HEK293 (cell line): Measurements from ENCODE around the gene CDK5.

Source experiments
- CTCF ChIA-PET: fragments of 350-600 bp; formaldehyde crosslinking; extraction: SDS; loops from one replicate; lab custom pipeline; 2021; ENCODE audit warnings: antibody characterized with exemption; lab: Yijun Ruan, JAX
- POLR2A ChIA-PET: fragments of 300-600 bp; formaldehyde crosslinking; extraction: SDS; loops from one replicate; lab custom pipeline; 2020; ENCODE audit warnings: antibody characterized with exemption, inconsistent platforms; lab: Yijun Ruan, JAX
- H3K27ac ChIP-seq: fragments of 200-500 bp; sonication (Bioruptor generic); 2 replicates; pipeline ENCODE4 v1.5.1; 2014; ENCODE audit warnings: low read depth, low read length, control low read depth, inconsistent platforms; ENCODE audit errors: extremely low read depth
- H3K36me3 ChIP-seq, 2 experiments: fragments of 200-500 bp in 1 of 2; sonication (Bioruptor generic) in 1 of 2; 1 replicate in 1 of 2; 2 replicates in 1 of 2; pipeline ENCODE4 v1.5.1; 2014 to 2017; ENCODE audit warnings: inconsistent platforms in 2 of 2, low read length in 2 of 2; ENCODE audit not compliant: control insufficient read depth in 2 of 2, insufficient read depth in 1 of 2
- H3K4me1 ChIP-seq: fragments of 200-500 bp; sonication (Bioruptor generic); 2 replicates; pipeline ENCODE4 v1.5.1; 2014; ENCODE audit warnings: mild to moderate bottlenecking, low read length, inconsistent platforms; ENCODE audit not compliant: control insufficient read depth, insufficient read depth
- H3K4me3 ChIP-seq: 2 replicates; pipeline ENCODE4 v1.5.1; 2011; ENCODE audit warnings: low read depth, mild to moderate bottlenecking, control low read depth, low read length, moderate library complexity
- H3K9me3 ChIP-seq: fragments of 200-500 bp; sonication (Bioruptor generic); 2 replicates; pipeline ENCODE4 v1.5.1; 2014; ENCODE audit warnings: low read depth, low read length, inconsistent platforms; ENCODE audit not compliant: control insufficient read depth, insufficient read depth
- AEBP2 ChIP-seq: fragments of 450-650 bp; formaldehyde crosslinking; IDR thresholded peaks from 2 replicates; pipeline ENCODE4 v1.5.1; 2016; ENCODE audit warnings: missing biosample characterization, missing genetic modification characterization, borderline replicate concordance
- EGR2 ChIP-seq: fragments of 450-650 bp; formaldehyde crosslinking; IDR thresholded peaks from 2 replicates; pipeline ENCODE4 v1.5.1; 2016; ENCODE audit warnings: low read depth, missing biosample characterization, missing genetic modification characterization
- GLIS1 ChIP-seq: fragments of 450-650 bp; formaldehyde crosslinking; IDR thresholded peaks from 2 replicates; pipeline ENCODE4 v1.5.1; 2016; ENCODE audit warnings: missing biosample characterization, missing genetic modification characterization
- HIC1 ChIP-seq: fragments of 450-650 bp; formaldehyde crosslinking; IDR thresholded peaks from 2 replicates; pipeline ENCODE4 v1.5.1; 2016; ENCODE audit warnings: missing biosample characterization, missing genetic modification characterization
- HOXA7 ChIP-seq: sonication (generic); formaldehyde crosslinking; IDR thresholded peaks from 2 replicates; pipeline ENCODE4 v1.8.1; 2022; ENCODE audit warnings: missing genetic modification reagents, borderline replicate concordance
- IKZF3 ChIP-seq: fragments of 450-650 bp; IDR thresholded peaks from 2 replicates; pipeline ENCODE4 v1.5.0; 2018; ENCODE audit warnings: missing biosample characterization, mild to moderate bottlenecking, missing genetic modification characterization, moderate library complexity
- PATZ1 ChIP-seq: fragments of 450-650 bp; formaldehyde crosslinking; IDR thresholded peaks from 2 replicates; pipeline ENCODE4 v1.5.1; 2016; ENCODE audit warnings: missing biosample characterization, missing genetic modification characterization
- PBX3 ChIP-seq: sonication (generic); formaldehyde crosslinking; IDR thresholded peaks from 2 replicates; pipeline ENCODE4 v1.8.1; 2022; ENCODE audit warnings: mild to moderate bottlenecking, moderate library complexity, missing genetic modification reagents
- SP2 ChIP-seq: fragments of 450-650 bp; formaldehyde crosslinking; IDR thresholded peaks from 2 replicates; pipeline ENCODE4 v1.5.1; 2016; ENCODE audit warnings: missing biosample characterization, missing genetic modification characterization
- ZFP69B ChIP-seq: fragments of 450-650 bp; formaldehyde crosslinking; IDR thresholded peaks from 2 replicates; pipeline ENCODE4 v1.5.1; 2016; ENCODE audit warnings: missing biosample characterization, missing genetic modification characterization
- ZNF132 ChIP-seq: fragments of 450-650 bp; formaldehyde crosslinking; IDR thresholded peaks from 2 replicates; pipeline ENCODE4 v1.5.1; 2017; ENCODE audit warnings: missing biosample characterization, missing genetic modification characterization, borderline replicate concordance
- ZNF184 ChIP-seq: fragments of 450-650 bp; IDR thresholded peaks from 2 replicates; pipeline ENCODE4 v1.5.1; 2018; ENCODE audit warnings: missing biosample characterization, mild to moderate bottlenecking, missing genetic modification characterization
- ZNF19 ChIP-seq: fragments of 450-650 bp; formaldehyde crosslinking; IDR thresholded peaks from 2 replicates; pipeline ENCODE4; 2016; ENCODE audit warnings: missing biosample characterization, missing genetic modification characterization, low read depth
- ZNF23 ChIP-seq: fragments of 450-650 bp; formaldehyde crosslinking; IDR thresholded peaks from 2 replicates; pipeline ENCODE4 v1.5.1; 2016; ENCODE audit warnings: missing biosample characterization, missing genetic modification characterization, borderline replicate concordance
- ZNF24 ChIP-seq: fragments of 450-650 bp; formaldehyde crosslinking; IDR thresholded peaks from 2 replicates; pipeline ENCODE4 v1.5.1; 2016; ENCODE audit warnings: missing biosample characterization, missing genetic modification characterization
- ZNF302 ChIP-seq: fragments of 450-650 bp; formaldehyde crosslinking; IDR thresholded peaks from 2 replicates; pipeline ENCODE4 v1.5.1; 2016; ENCODE audit warnings: missing biosample characterization, missing genetic modification characterization, low read depth
- ZNF324 ChIP-seq: fragments of 450-650 bp; formaldehyde crosslinking; IDR thresholded peaks from 2 replicates; pipeline ENCODE4 v1.5.1; 2016; ENCODE audit warnings: missing biosample characterization, missing genetic modification characterization
- ZNF341 ChIP-seq: fragments of 450-650 bp; formaldehyde crosslinking; IDR thresholded peaks from 2 replicates; pipeline ENCODE4; 2016; ENCODE audit warnings: low read depth, missing biosample characterization, missing genetic modification characterization
- ZNF558 ChIP-seq: fragments of 450-650 bp; formaldehyde crosslinking; IDR thresholded peaks from 2 replicates; pipeline ENCODE4 v1.5.1; 2016; ENCODE audit warnings: missing biosample characterization, missing genetic modification characterization
- ZNF560 ChIP-seq: fragments of 450-650 bp; formaldehyde crosslinking; IDR thresholded peaks from 2 replicates; pipeline ENCODE4 v1.5.1; 2017; ENCODE audit warnings: missing biosample characterization, missing genetic modification characterization, borderline replicate concordance
- ZNF629 ChIP-seq: fragments of 450-650 bp; formaldehyde crosslinking; IDR thresholded peaks from 2 replicates; pipeline ENCODE4 v1.5.1; 2017; ENCODE audit warnings: missing biosample characterization, missing genetic modification characterization
- ZNF677 ChIP-seq: fragments of 450-650 bp; IDR thresholded peaks from 2 replicates; pipeline ENCODE4 v1.5.0; 2018; ENCODE audit warnings: missing biosample characterization, mild to moderate bottlenecking, missing genetic modification characterization, moderate library complexity
- ZNF76 ChIP-seq: fragments of 450-650 bp; formaldehyde crosslinking; IDR thresholded peaks from 2 replicates; pipeline ENCODE4; 2016; ENCODE audit warnings: low read depth, missing biosample characterization, missing genetic modification characterization, borderline replicate concordance
- ZNF830 ChIP-seq: fragments of 450-650 bp; IDR thresholded peaks from 2 replicates; pipeline ENCODE4 v1.5.0; 2018; ENCODE audit warnings: missing biosample characterization, missing genetic modification characterization, low read depth, mild to moderate bottlenecking, moderate library complexity

CDK5 gene

GRCh38 chr7:151038951-151039849, 18.5 kb downstream of the CDK5 start (continued):
- TF ChIP-seq ZNF558 (tag by site-specific recombination) (peak; percentile 73; the same call in 1 of the 2 replicates), ZNF629 (peak; percentile 34), SP2 (tag by site-specific recombination) (peak; percentile 33; the same call in 1 of the 2 replicates), ZNF24 (tag by site-specific recombination) (peak; percentile 73; the same call in 1 of the 2 replicates), ZNF324 (tag by site-specific recombination) (0 out of 2 replicates have a peak, but pooled peaks have one; percentile 41), ZNF19 (tag by site-specific recombination) (no peak), EGR2 (tag by site-specific recombination) (peak; percentile 66), ZNF76 (tag by site-specific recombination) (no peak), ZNF184 (tag by site-specific recombination) (peak; percentile 65; the same call in 1 of the 2 replicates), ZFP69B (peak; percentile 48; the same call in 1 of the 2 replicates), IKZF3 (tag by site-specific recombination) (0 out of 2 replicates have a peak, but pooled peaks have one; percentile 20), ZNF132 (tag by site-specific recombination) (no peak)

GRCh38 chr7:151035902-151036301, 21.8 kb downstream of the CDK5 start:
- no peak for TF ChIP-seq HIC1 (tag by site-specific recombination)
- no peak for TF ChIP-seq ZNF560 (tag by site-specific recombination)
- TF ChIP-seq ZNF341: peak; percentile 29; the same call in 1 of the 2 replicates
- no peak for TF ChIP-seq ZNF302 (tag by site-specific recombination)
- TF ChIP-seq ZNF677 (tag by site-specific recombination): no peak
- TF ChIP-seq GLIS1: no peak
- TF ChIP-seq HOXA7: no peak
- TF ChIP-seq, all 188 proteins: peak for 1
- peaks cover 0 to 59% of the 10 kb centered on the region in 2 experiments; a peak in 1 of 3 replicates for H3K36me3 ChIP-seq
- H3K27ac ChIP-seq: no peak overlapping the region
- ChIA-PET POLR2A (no interaction called here), CTCF (interaction anchor here (0.7 to 1.3 kb wide), 2 partner anchors 8 to 23 kb away, joined by 3 to 4 read pairs; partner anchors contain the start of gene ABCB8)
- peaks cover 6% of the 10 kb centered on the region for H3K4me1 ChIP-seq
- H3K4me3 ChIP-seq: no peak overlapping the region
- H3K9me3 ChIP-seq: no peaks in the 10 kb centered on the region

- no peak overlapping the region for H3K27ac ChIP-seq
- POLR2A ChIA-PET: no interaction called here
- no peak overlapping the region for H3K4me3 ChIP-seq
- peaks cover 6% of the 10 kb centered on the region for H3K4me1 ChIP-seq
- CTCF ChIA-PET: no interaction called here
- H3K9me3 ChIP-seq: no peaks in the 10 kb centered on the region
- peaks cover 0 to 60% of the 10 kb centered on the region in 2 experiments; a peak in 1 of 3 replicates for H3K36me3 ChIP-seq
- no peak for TF ChIP-seq ZNF830 (tag by site-specific recombination)
- no peak for TF ChIP-seq PATZ1
- no peak for TF ChIP-seq AEBP2 (tag by site-specific recombination)
- no peak for TF ChIP-seq PBX3 (CRISPR knock-in tag)
- TF ChIP-seq ZNF23: no peak
- no peak for TF ChIP-seq ZNF560 (tag by site-specific recombination)
These were observed 22.5 kb downstream of the CDK5 start for GRCh38 chr7:151035026-151035717.
